ENCODE measurements around the gene SLC7A10.

- TF ChIP-seq CTCF (IDR thresholded peaks at IDR 0.05; ENCODE audit: low read depth, low read length, poor library complexity, severe bottlenecking) (no peak), EZH2phosphoT487 (IDR thresholded peaks at IDR 0.05; ENCODE audit: borderline replicate concordance, low read length) (no peak)
These were observed 45.1 kb upstream of the SLC7A10 start for GRCh38 chr19:33270769-33271168.
